Peyer's patch (tissue), 4 donors: ENCODE data around the gene TRAPPC5. TPM values are rescaled to one million over a fixed set of nuclear protein-coding genes. Genes with fewer than 3 reads are reported as not detected.

Source experiments
- DNase-seq, 3 donors: peaks; one replicate each; pipeline ENCODE4 v3.0.0-alpha.2; 2017 to 2019
- H3K27ac ChIP-seq, 4 donors: fragments of 200-600 bp; sonication (generic); one replicate each; pipeline ENCODE4 v1.5.1; 2016 to 2019
- H3K27me3 ChIP-seq, 2 donors: fragments of 200-600 bp; sonication (generic); one replicate each; pipeline ENCODE4 v1.5.1; 2019
- H3K36me3 ChIP-seq, 3 donors: fragments of 200-600 bp; sonication (generic); one replicate each; pipeline ENCODE4 v1.5.1; 2016 to 2019
- H3K4me1 ChIP-seq, 4 donors: fragments of 200-600 bp; sonication (generic); one replicate each; pipeline ENCODE4 v1.5.1; 2016 to 2019
- H3K4me3 ChIP-seq, 4 donors: fragments of 200-600 bp; sonication (generic); 1 replicate in 3 of 4; 2 replicates in 1 of 4; pipeline ENCODE4 v1.5.1; 2016 to 2019; ENCODE audit warnings: mild to moderate bottlenecking in 1 of 4
- H3K9me3 ChIP-seq, 4 donors: fragments of 200-600 bp; sonication (generic); one replicate each; pipeline ENCODE4 v1.5.1; 2016 to 2019; ENCODE audit warnings: mild to moderate bottlenecking in 1 of 4
- POLR2A ChIP-seq, 2 donors: fragments of 450-650 bp; IDR thresholded peaks; one replicate each; pipeline ENCODE4 v1.5.1; 2017; ENCODE audit warnings: antibody characterized with exemption in 2 of 2, mild to moderate bottlenecking in 2 of 2, moderate library complexity in 2 of 2
- total RNA-seq, 4 donors: library from RNA; depleted of rRNA; stranded (reverse); fragments of >200 nt; gene quantifications; one replicate each; pipeline ENCODE4 v1.1.0, GENCODE V29; 2016
- TF ChIP-seq, protein P1 (sequence below), 6 experiments: fragments of 450-650 bp in 4 of 6; fragments of 200-600 bp in 2 of 6; sonication (generic) in 1 of 6; IDR thresholded peaks; one replicate each; pipeline ENCODE4 v1.5.1; 2017 to 2019; ENCODE audit warnings: antibody characterized with exemption in 6 of 6, mild to moderate bottlenecking in 3 of 6, moderate library complexity in 1 of 6

Gene TRAPPC5
- total RNA-seq, 4 donors from 2014 or later = 18.2 to 55.8 (median 54.0) TPM

DNA sequence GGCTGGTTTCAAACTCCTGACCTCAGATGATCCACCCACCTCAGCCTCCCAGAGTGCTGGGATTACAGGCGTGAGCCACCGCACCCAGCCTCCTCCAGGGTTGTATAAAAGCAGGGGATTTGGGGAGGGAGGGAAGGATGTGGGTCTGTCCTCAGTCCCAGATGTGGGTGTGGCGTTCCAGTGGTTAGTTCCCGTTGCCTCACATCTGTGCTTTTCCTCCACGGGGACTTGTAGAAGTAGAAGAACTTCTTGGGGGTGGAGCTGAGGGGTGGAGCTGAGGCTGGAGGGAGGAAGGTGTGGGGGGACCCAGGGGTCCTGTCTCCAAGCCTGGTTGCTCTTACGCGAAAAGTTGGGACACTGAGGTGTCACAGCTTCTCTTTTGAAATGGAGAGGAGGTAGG is 4.3 kb upstream of the TRAPPC5 start:
- H3K36me3 ChIP-seq = no peaks in the 10 kb centered on the region
- peaks cover 0 to 11% (median 2%) of the 10 kb centered on the region in 4 donors for H3K4me1 ChIP-seq
- TF ChIP-seq, protein P1, sequence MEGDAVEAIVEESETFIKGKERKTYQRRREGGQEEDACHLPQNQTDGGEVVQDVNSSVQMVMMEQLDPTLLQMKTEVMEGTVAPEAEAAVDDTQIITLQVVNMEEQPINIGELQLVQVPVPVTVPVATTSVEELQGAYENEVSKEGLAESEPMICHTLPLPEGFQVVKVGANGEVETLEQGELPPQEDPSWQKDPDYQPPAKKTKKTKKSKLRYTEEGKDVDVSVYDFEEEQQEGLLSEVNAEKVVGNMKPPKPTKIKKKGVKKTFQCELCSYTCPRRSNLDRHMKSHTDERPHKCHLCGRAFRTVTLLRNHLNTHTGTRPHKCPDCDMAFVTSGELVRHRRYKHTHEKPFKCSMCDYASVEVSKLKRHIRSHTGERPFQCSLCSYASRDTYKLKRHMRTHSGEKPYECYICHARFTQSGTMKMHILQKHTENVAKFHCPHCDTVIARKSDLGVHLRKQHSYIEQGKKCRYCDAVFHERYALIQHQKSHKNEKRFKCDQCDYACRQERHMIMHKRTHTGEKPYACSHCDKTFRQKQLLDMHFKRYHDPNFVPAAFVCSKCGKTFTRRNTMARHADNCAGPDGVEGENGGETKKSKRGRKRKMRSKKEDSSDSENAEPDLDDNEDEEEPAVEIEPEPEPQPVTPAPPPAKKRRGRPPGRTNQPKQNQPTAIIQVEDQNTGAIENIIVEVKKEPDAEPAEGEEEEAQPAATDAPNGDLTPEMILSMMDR (IDR thresholded peaks at IDR 0.05) = no peak
- no peak for TF ChIP-seq POLR2A (IDR thresholded peaks at IDR 0.05)
- H3K4me3 ChIP-seq = no peak overlapping the region
- no peaks in the 10 kb centered on the region for H3K27me3 ChIP-seq
- no peaks in the 10 kb centered on the region for H3K9me3 ChIP-seq
- H3K27ac ChIP-seq = no peak overlapping the region
- DNase-seq = peak in 1 of 3 donors; percentile 33

GRCh38 chr19:7676854-7677253 is 3.8 kb upstream of the TRAPPC5 start, which contains the start of gene MCEMP1:
Gene MCEMP1, plus strand, starts transcription at chr19:7677090. Its CDS starts 31 bp downstream, at chr19:7677121.
- H3K4me1 ChIP-seq = peaks cover 0 to 12% (median 2%) of the 10 kb centered on the region in 4 donors
- H3K27me3 ChIP-seq = no peaks in the 10 kb centered on the region
- no peak for TF ChIP-seq POLR2A (IDR thresholded peaks at IDR 0.05)
- TF ChIP-seq, protein P1 (IDR thresholded peaks at IDR 0.05) = no peak
- H3K4me3 ChIP-seq = no peak within 1 kb of the TSS
- H3K36me3 ChIP-seq = no peaks in the 10 kb centered on the region
- no peak for DNase-seq
- no peaks in the 10 kb centered on the region for H3K9me3 ChIP-seq
- H3K27ac ChIP-seq = no peak within 1 kb of the TSS

DNA sequence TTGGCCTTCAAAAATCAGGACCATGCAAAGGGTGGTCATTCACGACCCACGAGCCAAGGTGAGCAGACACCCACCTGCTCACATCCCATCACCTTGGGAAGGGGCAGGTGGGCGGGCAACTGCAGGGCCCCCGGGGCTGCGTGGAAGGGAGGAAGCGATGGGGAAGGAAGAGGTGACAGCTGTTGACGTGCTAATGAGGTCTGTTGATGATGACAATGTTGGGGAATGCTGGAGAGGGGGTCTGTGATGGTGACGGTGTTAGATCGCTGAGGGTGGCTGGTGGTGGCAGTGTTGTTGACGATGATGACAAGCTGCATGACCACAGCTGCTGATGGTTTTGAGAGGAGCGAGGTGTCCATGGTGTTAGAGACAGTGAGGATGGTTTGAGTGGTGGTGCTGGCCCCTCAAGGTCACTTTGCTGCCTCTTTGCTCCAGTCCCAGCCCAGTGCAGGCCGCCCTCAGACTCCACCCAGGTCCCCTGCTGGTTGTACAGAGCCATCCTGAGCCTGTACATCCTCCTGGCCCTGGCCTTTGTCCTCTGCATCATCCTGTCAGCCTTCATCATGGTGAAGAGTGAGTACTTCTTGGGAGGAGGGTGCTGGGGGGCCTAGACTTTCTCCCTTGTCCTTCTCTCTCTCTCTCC is 2.8 kb upstream of the TRAPPC5 start:
- Histone ChIP-seq H3K9me3 (no peaks in the 10 kb centered on the region), H3K27me3 (no peaks in the 10 kb centered on the region), H3K4me3 (no peak overlapping the region), H3K27ac (no peak overlapping the region), H3K36me3 (peaks cover 0 to 6% (median 0%) of the 10 kb centered on the region in 3 donors), H3K4me1 (peaks cover 0 to 18% (median 2%) of the 10 kb centered on the region in 4 donors)
- DNase-seq = no peak
- no peak for TF ChIP-seq POLR2A (IDR thresholded peaks at IDR 0.05)
- TF ChIP-seq, protein P1 (IDR thresholded peaks at IDR 0.05) = no peak

- Histone ChIP-seq H3K4me1 (peaks cover 0 to 18% (median 2%) of the 10 kb centered on the region in 4 donors), H3K36me3 (peaks cover 0 to 20% (median 0%) of the 10 kb centered on the region in 3 donors), H3K4me3 (no peak overlapping the region), H3K9me3 (no peaks in the 10 kb centered on the region), H3K27ac (no peak overlapping the region), H3K27me3 (no peaks in the 10 kb centered on the region)
- TF ChIP-seq, protein P1 (IDR thresholded peaks at IDR 0.05) = peak in 5 of 6 experiments; percentile 10 to 55 (median 40)
- no peak for TF ChIP-seq POLR2A (IDR thresholded peaks at IDR 0.05)
- peak in 2 of 3 donors; percentile 83 to 85 for DNase-seq
These were observed 1.5 kb upstream of the TRAPPC5 start for GRCh38 chr19:7678971-7679751.

DNA sequence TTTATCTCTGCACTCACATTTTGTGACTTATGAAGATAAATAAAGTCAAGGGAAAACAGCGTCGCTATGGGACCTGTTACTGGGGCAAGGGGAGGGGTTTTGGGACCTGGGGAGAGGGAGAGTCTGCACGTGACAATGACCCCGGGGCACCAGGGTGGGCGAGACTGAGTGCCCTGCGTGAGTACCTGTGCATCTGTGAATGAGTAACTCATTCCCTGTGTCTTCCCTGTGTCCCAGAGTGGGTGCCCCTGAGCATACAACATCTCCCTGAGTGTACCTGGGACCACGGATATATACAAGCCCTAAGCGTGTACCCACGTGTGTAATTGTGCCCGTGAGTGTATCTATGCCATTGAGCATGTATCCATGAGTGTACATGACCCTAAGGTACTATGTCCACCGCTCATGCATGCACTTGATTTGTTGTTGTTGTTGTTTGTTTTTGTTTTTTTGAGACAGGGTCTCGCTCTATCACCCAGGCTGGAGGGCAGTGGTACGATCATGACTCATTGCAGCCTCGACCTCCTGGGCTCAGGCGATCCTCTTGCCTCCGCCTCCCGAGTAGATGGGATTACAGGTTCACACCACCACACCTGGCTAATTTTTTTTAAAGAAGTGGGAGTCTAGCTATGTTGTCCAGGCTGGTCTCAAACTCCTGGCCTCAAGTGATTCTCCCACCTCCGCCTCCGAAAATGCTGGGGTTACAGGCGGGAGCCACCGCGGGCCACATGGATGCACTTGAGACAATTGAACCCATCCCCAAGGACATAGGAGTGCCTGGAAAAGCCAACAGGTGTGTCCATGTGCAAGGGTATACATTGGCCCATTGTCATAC is 645 bp upstream of the TRAPPC5 start:
- peak overlapping the region in 2 of 4 donors; percentile 83 to 95 for H3K27ac ChIP-seq

More for the DNA sequence above, 645 bp upstream of the TRAPPC5 start:
- H3K27me3 ChIP-seq = no peaks in the 10 kb centered on the region
- H3K9me3 ChIP-seq = no peaks in the 10 kb centered on the region
- no peak for DNase-seq
- H3K36me3 ChIP-seq = peaks cover 0 to 21% (median 0%) of the 10 kb centered on the region in 3 donors
- H3K4me3 ChIP-seq = peak overlapping the region; percentile 59 to 97 (median 94)
- TF ChIP-seq, protein P1 (IDR thresholded peaks at IDR 0.05) = no peak
- TF ChIP-seq POLR2A (IDR thresholded peaks at IDR 0.05) = no peak
- peaks cover 0 to 18% (median 2%) of the 10 kb centered on the region in 4 donors for H3K4me1 ChIP-seq
